ENCODE data around the gene GARIN5A. TPM values are rescaled to one million over a fixed set of nuclear protein-coding genes. Genes with fewer than 3 reads are reported as not detected.

GARIN5A gene
- polyA plus RNA-seq, 1 of the 3 experiments (the other 2 are of a cell fraction) = 1.3 TPM

DNA sequence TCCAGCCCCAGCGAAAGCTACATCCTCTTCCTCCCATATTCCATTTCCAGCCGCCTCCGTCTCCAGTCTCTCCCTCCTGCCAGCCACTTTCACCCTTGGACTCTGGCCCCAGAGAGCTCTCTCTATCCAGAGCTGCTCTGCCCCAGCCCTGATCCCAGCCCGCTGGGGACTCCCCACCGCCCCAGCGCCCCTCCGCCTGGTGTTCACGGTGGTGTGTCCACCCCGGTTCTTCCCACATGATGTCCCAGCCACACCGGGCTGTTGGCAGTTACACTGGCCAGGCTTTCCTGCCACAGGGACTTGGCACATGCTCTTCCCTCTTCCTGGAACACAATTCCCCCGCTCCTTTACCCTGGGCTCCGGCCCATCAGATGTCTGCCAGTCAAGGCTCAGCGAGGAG lies 11.6 kb downstream of the GARIN5A start:
- peaks cover 0 to 4% of the 10 kb centered on the region in 2 experiments; a peak in 1 of 4 replicates for H3K4me1 ChIP-seq (ENCODE audit: control insufficient read depth in 1 of 2, insufficient read depth in 2 of 2, low read depth in 1 of 2, low read length in 1 of 2)

GRCh38 chr19:50464348-50464747 lies 12.3 kb downstream of the GARIN5A start:
- no peak for DNase-seq
- no peaks in the 10 kb centered on the region for H3K27me3 ChIP-seq (ENCODE audit: insufficient read depth)
- H3K4me1 ChIP-seq (ENCODE audit: control insufficient read depth in 1 of 2, insufficient read depth in 2 of 2, low read depth in 1 of 2, low read length in 1 of 2) = peaks cover 0 to 4% of the 10 kb centered on the region in 2 experiments; a peak in 1 of 4 replicates
- H3F3A ChIP-seq (replicated peaks; ENCODE audit: insufficient read depth) = no peaks in the 10 kb centered on the region
- 65% methylated on average over 18 of the region's 19 CpGs for WGBS (ENCODE audit: low lambda C conversion rate)
- ChIA-PET POLR2A (no interaction called here), CTCF (interaction anchor here (2.4 to 8.3 kb wide), 2 partner anchors 97 to 107 kb away, joined by 10 to 80 read pairs; no protein-coding TSS in a partner anchor)
- H3K4me2 ChIP-seq = no peak overlapping the region
- H2AFZ ChIP-seq (ENCODE audit: low read depth) = no peak overlapping the region
- H3K79me2 ChIP-seq (ENCODE audit: insufficient read depth) = no peaks in the 10 kb centered on the region
- H3K9me2 ChIP-seq = no peaks in the 10 kb centered on the region
- no peaks in the 10 kb centered on the region for H4K20me1 ChIP-seq (ENCODE audit: insufficient read depth)
- no peak overlapping the region for H3K27ac ChIP-seq (ENCODE audit: low read depth in 2 of 2, low read length in 1 of 2)
- H3K36me3 ChIP-seq (replicated peaks in 1 of 2; ENCODE audit: control insufficient read depth in 1 of 2, insufficient read depth in 2 of 2, low read length in 1 of 2) = no peaks in the 10 kb centered on the region
- H3K4me3 ChIP-seq (ENCODE audit: low read depth in 2 of 2, low read length in 1 of 2) = no peak overlapping the region
- H3K9me3 ChIP-seq = no peaks in the 10 kb centered on the region
- H3K9ac ChIP-seq = no peak overlapping the region
- TF ChIP-seq FOXJ3 (CRISPR knock-in tag; IDR thresholded peaks at IDR 0.05) (no peak), USF1 (IDR thresholded peaks at IDR 0.05; ENCODE audit: borderline replicate concordance, low read depth) (no peak), SMC3 (IDR thresholded peaks at IDR 0.05; ENCODE audit: low read depth, low read length) (no peak), USF2 (IDR thresholded peaks at IDR 0.05; ENCODE audit: borderline replicate concordance, low read depth, low read length) (no peak), NRF1 (IDR thresholded peaks at IDR 0.05; ENCODE audit: low read depth, low read length) (no peak), GABPA (IDR thresholded peaks at IDR 0.05; ENCODE audit: low read depth) (no peak), TEAD4 (IDR thresholded peaks at IDR 0.05; ENCODE audit: borderline replicate concordance, insufficient read depth) (no peak), FOXM1 (IDR thresholded peaks at IDR 0.05; ENCODE audit: low read depth) (no peak), FOSL2 (IDR thresholded peaks at IDR 0.05; ENCODE audit: borderline replicate concordance, low read depth) (no peak), GATA2 (CRISPR knock-in tag; IDR thresholded peaks at IDR 0.05) (no peak)
- TF ChIP-seq, protein P1, sequence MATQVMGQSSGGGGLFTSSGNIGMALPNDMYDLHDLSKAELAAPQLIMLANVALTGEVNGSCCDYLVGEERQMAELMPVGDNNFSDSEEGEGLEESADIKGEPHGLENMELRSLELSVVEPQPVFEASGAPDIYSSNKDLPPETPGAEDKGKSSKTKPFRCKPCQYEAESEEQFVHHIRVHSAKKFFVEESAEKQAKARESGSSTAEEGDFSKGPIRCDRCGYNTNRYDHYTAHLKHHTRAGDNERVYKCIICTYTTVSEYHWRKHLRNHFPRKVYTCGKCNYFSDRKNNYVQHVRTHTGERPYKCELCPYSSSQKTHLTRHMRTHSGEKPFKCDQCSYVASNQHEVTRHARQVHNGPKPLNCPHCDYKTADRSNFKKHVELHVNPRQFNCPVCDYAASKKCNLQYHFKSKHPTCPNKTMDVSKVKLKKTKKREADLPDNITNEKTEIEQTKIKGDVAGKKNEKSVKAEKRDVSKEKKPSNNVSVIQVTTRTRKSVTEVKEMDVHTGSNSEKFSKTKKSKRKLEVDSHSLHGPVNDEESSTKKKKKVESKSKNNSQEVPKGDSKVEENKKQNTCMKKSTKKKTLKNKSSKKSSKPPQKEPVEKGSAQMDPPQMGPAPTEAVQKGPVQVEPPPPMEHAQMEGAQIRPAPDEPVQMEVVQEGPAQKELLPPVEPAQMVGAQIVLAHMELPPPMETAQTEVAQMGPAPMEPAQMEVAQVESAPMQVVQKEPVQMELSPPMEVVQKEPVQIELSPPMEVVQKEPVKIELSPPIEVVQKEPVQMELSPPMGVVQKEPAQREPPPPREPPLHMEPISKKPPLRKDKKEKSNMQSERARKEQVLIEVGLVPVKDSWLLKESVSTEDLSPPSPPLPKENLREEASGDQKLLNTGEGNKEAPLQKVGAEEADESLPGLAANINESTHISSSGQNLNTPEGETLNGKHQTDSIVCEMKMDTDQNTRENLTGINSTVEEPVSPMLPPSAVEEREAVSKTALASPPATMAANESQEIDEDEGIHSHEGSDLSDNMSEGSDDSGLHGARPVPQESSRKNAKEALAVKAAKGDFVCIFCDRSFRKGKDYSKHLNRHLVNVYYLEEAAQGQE (IDR thresholded peaks at IDR 0.05; ENCODE audit: low read depth, low read length) = no peak

More for the DNA sequence above, 11.6 kb downstream of the GARIN5A start:
- H3K79me2 ChIP-seq (ENCODE audit: insufficient read depth) = no peaks in the 10 kb centered on the region
- H3K9me2 ChIP-seq = no peaks in the 10 kb centered on the region
- H3K4me3 ChIP-seq (ENCODE audit: low read depth in 2 of 2, low read length in 1 of 2) = no peak overlapping the region
- H3K36me3 ChIP-seq (replicated peaks in 1 of 2; ENCODE audit: control insufficient read depth in 1 of 2, insufficient read depth in 2 of 2, low read length in 1 of 2) = no peaks in the 10 kb centered on the region
- no peak for DNase-seq
- no peak overlapping the region for H3K9ac ChIP-seq
- no peaks in the 10 kb centered on the region for H3F3A ChIP-seq (replicated peaks; ENCODE audit: insufficient read depth)
- no peaks in the 10 kb centered on the region for H4K20me1 ChIP-seq (ENCODE audit: insufficient read depth)
- H3K4me2 ChIP-seq = no peak overlapping the region
- no peaks in the 10 kb centered on the region for H3K9me3 ChIP-seq
- ChIA-PET CTCF (interaction anchor here (0.9 to 8.3 kb wide), 4 partner anchors 97 to 213 kb away, joined by 3 to 80 read pairs (median 7); no protein-coding TSS in a partner anchor), POLR2A (no interaction called here)
- H2AFZ ChIP-seq (ENCODE audit: low read depth) = no peak overlapping the region
- 87% methylated on average over 13 of the region's 13 CpGs for WGBS (ENCODE audit: low lambda C conversion rate)
- H3K27me3 ChIP-seq (ENCODE audit: insufficient read depth) = no peaks in the 10 kb centered on the region
- no peak for TF ChIP-seq MXI1 (IDR thresholded peaks at IDR 0.05; ENCODE audit: low read depth, low read length)
- no peak for TF ChIP-seq FOXM1 (IDR thresholded peaks at IDR 0.05; ENCODE audit: low read depth)
- no peak for TF ChIP-seq IRF3 (IDR thresholded peaks at IDR 0.05; ENCODE audit: low read depth, low read length)
- TF ChIP-seq CTCF (IDR thresholded peaks at IDR 0.05) = no peak
- TF ChIP-seq RAD21 (IDR thresholded peaks at IDR 0.05; ENCODE audit: low read length) = no peak
- H3K27ac ChIP-seq (ENCODE audit: low read depth in 2 of 2, low read length in 1 of 2) = no peak overlapping the region

Measured in SK-N-SH (cell line).